H9 (cell line): ENCODE results near the gene TRPC4AP. TPM values are rescaled to one million over a fixed set of nuclear protein-coding genes. Genes with fewer than 3 reads are reported as not detected.
A peak's percentile ranks its signal among the peaks of the same experiment; 100 is the strongest.

Experiments
- DNase-seq: peaks from one replicate; pipeline ENCODE4 v3.0.0-alpha.2; 2017
- H2AFZ ChIP-seq: one replicate; pipeline ENCODE4 v1.6.1; 2013; ENCODE audit warnings: mild to moderate bottlenecking, low read length, control low read depth, moderate library complexity
- H2AK5ac ChIP-seq: 2 replicates; pipeline ENCODE4 v1.6.1; 2013; ENCODE audit warnings: low read length, control low read depth, mixed read lengths; ENCODE audit not compliant: insufficient read length
- H2BK120ac ChIP-seq: one replicate; pipeline ENCODE4 v1.6.1; 2013; ENCODE audit warnings: low read depth, mild to moderate bottlenecking, low read length, control low read depth, inconsistent platforms; ENCODE audit not compliant: poor library complexity, severe bottlenecking
- H2BK12ac ChIP-seq: 2 replicates; pipeline ENCODE4 v1.6.1; 2013; ENCODE audit warnings: low read length, control low read depth, mixed read lengths, low read depth; ENCODE audit not compliant: insufficient read length
- H2BK15ac ChIP-seq: 2 replicates; pipeline ENCODE4 v1.6.1; 2013; ENCODE audit warnings: low read depth, low read length, control low read depth
- H2BK20ac ChIP-seq: one replicate; pipeline ENCODE4 v1.6.1; 2013; ENCODE audit warnings: low read depth, mild to moderate bottlenecking, low read length, control low read depth, inconsistent platforms; ENCODE audit not compliant: poor library complexity, severe bottlenecking
- H2BK5ac ChIP-seq: 2 replicates; pipeline ENCODE4 v1.6.1; 2013; ENCODE audit warnings: low read length, control low read depth, mixed read lengths; ENCODE audit not compliant: insufficient read length
- H3K14ac ChIP-seq: 2 replicates; pipeline ENCODE4 v1.6.1; 2013; ENCODE audit warnings: low read length, control low read depth; ENCODE audit not compliant: insufficient read depth
- H3K18ac ChIP-seq: 2 replicates; pipeline ENCODE4 v1.6.1; 2013; ENCODE audit warnings: low read depth, mild to moderate bottlenecking, mixed read lengths, low read length, control low read depth; ENCODE audit not compliant: insufficient read length
- H3K23ac ChIP-seq: 2 replicates; pipeline ENCODE4 v1.6.1; 2013; ENCODE audit warnings: low read length, control low read depth, mixed read lengths, low read depth; ENCODE audit not compliant: insufficient read length
- H3K23me2 ChIP-seq: 2 replicates; pipeline ENCODE4 v1.6.1; 2013; ENCODE audit warnings: low read depth, mild to moderate bottlenecking, mixed read lengths, low read length, control low read depth; ENCODE audit not compliant: insufficient read length, poor library complexity, severe bottlenecking
- H3K27ac ChIP-seq: 2 replicates; pipeline ENCODE4 v1.5.1; 2013; ENCODE audit warnings: low read length, control low read depth, mixed read lengths, low read depth; ENCODE audit not compliant: insufficient read length
- H3K27me3 ChIP-seq: 2 replicates; pipeline ENCODE4 v1.6.1; 2013; ENCODE audit warnings: low read length, control low read depth, inconsistent platforms; ENCODE audit not compliant: insufficient read depth
- H3K4ac ChIP-seq: 2 replicates; pipeline ENCODE4 v1.6.1; 2013; ENCODE audit warnings: low read depth, mild to moderate bottlenecking, control low read depth, inconsistent platforms, low read length, moderate library complexity
- H3K4me1 ChIP-seq: 2 replicates; pipeline ENCODE4 v1.6.1; 2013; ENCODE audit warnings: low read length, control low read depth, inconsistent platforms; ENCODE audit not compliant: insufficient read depth
- H3K4me2 ChIP-seq: 2 replicates; pipeline ENCODE4 v1.6.1; 2013; ENCODE audit warnings: low read length, control low read depth, mixed read lengths; ENCODE audit not compliant: insufficient read length, insufficient read depth
- H3K56ac ChIP-seq: 2 replicates; pipeline ENCODE4 v1.6.1; 2013; ENCODE audit warnings: low read depth, mild to moderate bottlenecking, mixed read lengths, low read length, control low read depth; ENCODE audit not compliant: insufficient read length
- H3K79me1 ChIP-seq: 2 replicates; pipeline ENCODE4 v1.6.1; 2013; ENCODE audit warnings: low read depth, mild to moderate bottlenecking, moderate library complexity, low read length, control low read depth, inconsistent platforms; ENCODE audit not compliant: insufficient read depth, poor library complexity, severe bottlenecking
- H3K79me2 ChIP-seq: 2 replicates; pipeline ENCODE4 v1.6.1; 2013; ENCODE audit warnings: low read length, control low read depth, inconsistent platforms; ENCODE audit not compliant: insufficient read depth
- H3K9ac ChIP-seq: 2 replicates; pipeline ENCODE4 v1.6.1; 2013; ENCODE audit warnings: low read length, control low read depth, mixed read lengths; ENCODE audit not compliant: insufficient read length; ENCODE audit errors: extremely low read depth
- H3K9me3 ChIP-seq: one replicate; pipeline ENCODE4 v1.6.1; 2013; ENCODE audit warnings: low read depth, low read length, inconsistent platforms; ENCODE audit not compliant: control insufficient read depth
- H3T11ph ChIP-seq: one replicate; pipeline ENCODE4 v1.6.1; 2013; ENCODE audit warnings: mild to moderate bottlenecking, low read length, control low read depth, inconsistent platforms
- H4K20me1 ChIP-seq: one replicate; pipeline ENCODE4 v1.6.1; 2013; ENCODE audit not compliant: control insufficient read depth, insufficient read length, insufficient read depth
- H4K5ac ChIP-seq: 2 replicates; pipeline ENCODE4 v1.6.1; 2013; ENCODE audit warnings: low read depth, mild to moderate bottlenecking, mixed read lengths, low read length, control low read depth; ENCODE audit not compliant: insufficient read length
- H4K8ac ChIP-seq: replicated peaks from 2 replicates; pipeline ENCODE4 v1.6.1; 2013; ENCODE audit warnings: low read length, control low read depth, mixed read lengths, low read depth; ENCODE audit not compliant: insufficient read length
- H4K91ac ChIP-seq: 2 replicates; pipeline ENCODE4 v1.6.1; 2013; ENCODE audit warnings: low read depth, mild to moderate bottlenecking, moderate library complexity, mixed read lengths, low read length, control low read depth; ENCODE audit not compliant: insufficient read length
- H3K27ac Mint-ChIP-seq, 3 experiments: 2 replicates in 2 of 3; 3 replicates in 1 of 3; pipeline ENCODE4 v1.8.0; 2020 to 2021; ENCODE audit warnings: mixed read lengths in 3 of 3, mild to moderate bottlenecking in 1 of 3, moderate library complexity in 1 of 3
- H3K27me3 Mint-ChIP-seq: 2 replicates; pipeline ENCODE4 v1.8.0; 2021; ENCODE audit warnings: low read depth, mild to moderate bottlenecking, moderate library complexity, mixed read lengths
- H3K36me3 Mint-ChIP-seq, 3 experiments: 2 replicates in 2 of 3; 3 replicates in 1 of 3; pipeline ENCODE4 v1.8.0; 2020 to 2021; ENCODE audit warnings: low read depth in 3 of 3, mixed read lengths in 3 of 3; ENCODE audit not compliant: insufficient read depth in 1 of 3
- H3K4me1 Mint-ChIP-seq, 2 experiments: 2 replicates each; pipeline ENCODE4 v1.8.0; 2020; ENCODE audit warnings: mixed read lengths in 2 of 2
- H3K4me3 Mint-ChIP-seq, 2 experiments: 2 replicates in 1 of 2; 3 replicates in 1 of 2; pipeline ENCODE4 v1.8.0; 2020 to 2021; ENCODE audit warnings: mild to moderate bottlenecking in 2 of 2, mixed read lengths in 2 of 2, moderate library complexity in 1 of 2
- H3K9me3 Mint-ChIP-seq, 2 experiments: 2 replicates in 1 of 2; 3 replicates in 1 of 2; pipeline ENCODE4 v1.8.0; 2020; ENCODE audit warnings: mild to moderate bottlenecking in 2 of 2, mixed read lengths in 2 of 2, moderate library complexity in 1 of 2
- CTCF ChIP-seq: fragments of 200-600 bp; sonication (generic); conservative IDR thresholded peaks from 3 replicates; pipeline ENCODE4 v1.8.0; 2021; ENCODE audit warnings: antibody characterized with exemption, mild to moderate bottlenecking
- WGBS: extraction: QIAGEN DNeasy Blood & Tissue Kit; methylation state at CpG from one replicate; pipeline ENCODE4 v1.1.7; 2013; ENCODE audit warnings: missing lambda C conversion rate, low lambda C conversion rate, mixed read lengths; ENCODE audit not compliant: insufficient read length; ENCODE audit errors: extremely low coverage; 5-methylcytosine and 5-hydroxymethylcytosine counted together
- total RNA-seq: library from RNA; stranded (reverse); gene quantifications from 2 replicates; pipeline ENCODE4 v1.2.1, GENCODE V29; 2021

Gene TRPC4AP
- total RNA-seq, 1 experiment from 2014 or later = 93.9 TPM

- Histone ChIP-seq H3K27ac (no peak overlapping the region), H2BK12ac (no peak overlapping the region), H2AFZ (no peak overlapping the region), H3T11ph (no peak overlapping the region), H2BK20ac (no peak overlapping the region), H2AK5ac (no peak overlapping the region), H3K27me3 (no peaks in the 10 kb centered on the region), H2BK15ac (no peak overlapping the region), H3K4me2 (no peak overlapping the region), H3K18ac (no peak overlapping the region), H2BK120ac (no peak overlapping the region), H3K9me3 (no peaks in the 10 kb centered on the region), H2BK5ac (no peak overlapping the region), H4K8ac (no peak overlapping the region), H3K79me2 (no peaks in the 10 kb centered on the region), H3K4ac (no peak overlapping the region), H3K79me1 (no peaks in the 10 kb centered on the region), H4K91ac (no peak overlapping the region), H3K56ac (no peak overlapping the region), H3K23me2 (no peaks in the 10 kb centered on the region), H3K23ac (no peak overlapping the region), H4K20me1 (no peaks in the 10 kb centered on the region), H4K5ac (no peak overlapping the region), H3K9ac (no peak overlapping the region), H3K14ac (no peak overlapping the region), H3K4me1 (no peaks in the 10 kb centered on the region)
- no peak overlapping the region for H3K4me3 Mint-ChIP-seq
- H3K27me3 Mint-ChIP-seq = no peaks in the 10 kb centered on the region
- DNase-seq = no peak
- peak overlapping the region in 1 of 3 experiments; percentile 44; a peak in 1 of 7 replicates for H3K27ac Mint-ChIP-seq
- H3K36me3 Mint-ChIP-seq = peaks cover 18 to 69% (median 62%) of the 10 kb centered on the region in 3 experiments; a peak in 6 of 7 replicates
- no peaks in the 10 kb centered on the region for H3K9me3 Mint-ChIP-seq
- H3K4me1 Mint-ChIP-seq = no peaks in the 10 kb centered on the region
- WGBS = no CpG with 5 or more reads among the region's 11 CpGs
- no peak for TF ChIP-seq CTCF
Measured at GRCh38 chr20:35018590-35019371, 73.8 kb downstream of the TRPC4AP start.
